Embryonic facial prominence (tissue), 1 donor: ENCODE results near the gene WIPF1.

ENCODE experiments used
- DNase-seq: peaks from one replicate; pipeline ENCODE4 v3.0.0-alpha.2; 2016; ENCODE audit errors: extremely low spot score

Gene WIPF1

GRCh38 chr2:174544802-174545201 is 52.8 kb downstream of the WIPF1 start:
- DNase-seq: no peak

GRCh38 chr2:174544156-174544555 is 53.4 kb downstream of the WIPF1 start:
- no peak for DNase-seq

GRCh38 chr2:174540893-174541292 is 56.7 kb downstream of the WIPF1 start:
- DNase-seq: no peak

- no peak for DNase-seq
These were observed 61.6 kb downstream of the WIPF1 start for GRCh38 chr2:174535757-174536703.

- no peak for DNase-seq
These were observed 62.5 kb downstream of the WIPF1 start for GRCh38 chr2:174535083-174535482.

GRCh38 chr2:174529916-174530315 is 67.7 kb downstream of the WIPF1 start:
- DNase-seq: no peak

GRCh38 chr2:174527959-174528358 is 69.6 kb downstream of the WIPF1 start:
- DNase-seq: no peak

- DNase-seq: no peak
These were observed 70.4 kb downstream of the WIPF1 start for GRCh38 chr2:174527101-174527721.

- DNase-seq: no peak
These were observed 73.1 kb downstream of the WIPF1 start for GRCh38 chr2:174524527-174524926.

- no peak for DNase-seq
These were observed 75.1 kb downstream of the WIPF1 start for GRCh38 chr2:174522553-174522952.

GRCh38 chr2:174518395-174518794 is 79.2 kb downstream of the WIPF1 start:
- DNase-seq: no peak

GRCh38 chr2:174516501-174517378 is 80.9 kb downstream of the WIPF1 start:
- no peak for DNase-seq

- no peak for DNase-seq
These were observed 85.3 kb downstream of the WIPF1 start for GRCh38 chr2:174512345-174512744.

GRCh38 chr2:174511580-174512260 is 85.9 kb downstream of the WIPF1 start:
- no peak for DNase-seq

- no peak for DNase-seq
These were observed 86.9 kb downstream of the WIPF1 start for GRCh38 chr2:174510583-174511189.
